B cell (primary cell): ENCODE measurements around the gene ASTN2.

Source experiments
- EZH2 ChIP-seq: IDR thresholded peaks from 2 replicates; pipeline ENCODE4 v1.6.1; 2012; ENCODE audit warnings: borderline replicate concordance, low read depth, mild to moderate bottlenecking, moderate library complexity, low read length; ENCODE audit not compliant: insufficient read depth, poor library complexity, severe bottlenecking
- TF ChIP-seq, protein P1 (sequence below): fragments of 200-600 bp; IDR thresholded peaks from one replicate; pipeline ENCODE4 v1.8.0; 2022; ENCODE audit warnings: antibody characterized with exemption, mild to moderate bottlenecking

DNA sequence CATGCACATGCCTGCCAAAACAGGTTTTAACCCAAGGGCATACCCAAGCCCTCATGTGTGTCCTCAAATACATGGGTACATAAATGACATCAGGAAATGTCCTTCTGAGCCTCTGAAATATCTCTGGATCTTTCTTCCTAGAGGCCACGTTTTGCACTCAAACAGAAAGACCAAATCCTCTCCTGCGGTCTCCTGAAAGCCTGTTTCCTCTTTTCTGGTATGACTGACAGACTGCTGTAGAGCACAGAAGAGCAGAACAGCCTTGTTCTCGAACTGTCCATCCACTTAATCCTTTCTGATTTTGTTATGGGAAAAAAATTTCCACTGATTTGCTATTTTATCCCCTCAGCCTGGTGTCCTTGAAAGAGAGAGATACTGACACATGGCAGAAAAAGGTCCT lies 107.2 kb downstream of the ASTN2 start:
- TF ChIP-seq, protein P1, sequence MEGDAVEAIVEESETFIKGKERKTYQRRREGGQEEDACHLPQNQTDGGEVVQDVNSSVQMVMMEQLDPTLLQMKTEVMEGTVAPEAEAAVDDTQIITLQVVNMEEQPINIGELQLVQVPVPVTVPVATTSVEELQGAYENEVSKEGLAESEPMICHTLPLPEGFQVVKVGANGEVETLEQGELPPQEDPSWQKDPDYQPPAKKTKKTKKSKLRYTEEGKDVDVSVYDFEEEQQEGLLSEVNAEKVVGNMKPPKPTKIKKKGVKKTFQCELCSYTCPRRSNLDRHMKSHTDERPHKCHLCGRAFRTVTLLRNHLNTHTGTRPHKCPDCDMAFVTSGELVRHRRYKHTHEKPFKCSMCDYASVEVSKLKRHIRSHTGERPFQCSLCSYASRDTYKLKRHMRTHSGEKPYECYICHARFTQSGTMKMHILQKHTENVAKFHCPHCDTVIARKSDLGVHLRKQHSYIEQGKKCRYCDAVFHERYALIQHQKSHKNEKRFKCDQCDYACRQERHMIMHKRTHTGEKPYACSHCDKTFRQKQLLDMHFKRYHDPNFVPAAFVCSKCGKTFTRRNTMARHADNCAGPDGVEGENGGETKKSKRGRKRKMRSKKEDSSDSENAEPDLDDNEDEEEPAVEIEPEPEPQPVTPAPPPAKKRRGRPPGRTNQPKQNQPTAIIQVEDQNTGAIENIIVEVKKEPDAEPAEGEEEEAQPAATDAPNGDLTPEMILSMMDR, result no peak
- no peak for TF ChIP-seq EZH2
